Measurements from ENCODE around the gene CEP128. TPM values are rescaled to one million over a fixed set of nuclear protein-coding genes. Genes with fewer than 3 reads are reported as not detected.

Gene CEP128
- total RNA-seq, 4 donors from 2014 or later = 1.9 to 9.7 (median 4.0) TPM

DNA sequence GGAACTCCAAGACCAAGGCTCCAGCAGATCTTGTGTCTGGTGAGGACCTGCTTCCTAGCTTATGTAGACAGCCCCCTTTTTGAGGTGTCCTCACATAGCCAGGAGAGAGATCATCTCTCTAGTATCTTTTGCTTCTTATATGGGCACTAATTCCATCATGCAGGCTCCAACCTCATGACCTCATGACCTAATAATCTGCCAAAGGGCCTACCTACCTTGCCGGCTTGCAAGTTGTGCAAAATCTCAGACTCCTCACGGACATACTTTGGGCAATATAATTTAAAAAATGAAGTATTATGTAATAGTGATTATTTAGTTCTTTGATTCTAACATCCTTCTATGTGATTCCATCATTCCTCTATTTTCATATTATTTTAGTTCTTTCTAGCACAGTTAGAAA is 397.2 kb downstream of the CEP128 start:
- Histone ChIP-seq H3K27ac (no peak overlapping the region), H3K27me3 (no peaks in the 10 kb centered on the region), H3K36me3 (no peaks in the 10 kb centered on the region), H3K9me3 (peaks cover 0 to 4% of the 10 kb centered on the region in 2 donors), H3K4me1 (no peaks in the 10 kb centered on the region), H3K4me3 (no peak overlapping the region)
- TF ChIP-seq POLR2AphosphoS5 (IDR thresholded peaks at IDR 0.05) (no peak), POLR2A (IDR thresholded peaks at IDR 0.05) (no peak), EP300 (IDR thresholded peaks at IDR 0.05; ENCODE audit: low read depth) (no peak)
- TF ChIP-seq, protein P1, sequence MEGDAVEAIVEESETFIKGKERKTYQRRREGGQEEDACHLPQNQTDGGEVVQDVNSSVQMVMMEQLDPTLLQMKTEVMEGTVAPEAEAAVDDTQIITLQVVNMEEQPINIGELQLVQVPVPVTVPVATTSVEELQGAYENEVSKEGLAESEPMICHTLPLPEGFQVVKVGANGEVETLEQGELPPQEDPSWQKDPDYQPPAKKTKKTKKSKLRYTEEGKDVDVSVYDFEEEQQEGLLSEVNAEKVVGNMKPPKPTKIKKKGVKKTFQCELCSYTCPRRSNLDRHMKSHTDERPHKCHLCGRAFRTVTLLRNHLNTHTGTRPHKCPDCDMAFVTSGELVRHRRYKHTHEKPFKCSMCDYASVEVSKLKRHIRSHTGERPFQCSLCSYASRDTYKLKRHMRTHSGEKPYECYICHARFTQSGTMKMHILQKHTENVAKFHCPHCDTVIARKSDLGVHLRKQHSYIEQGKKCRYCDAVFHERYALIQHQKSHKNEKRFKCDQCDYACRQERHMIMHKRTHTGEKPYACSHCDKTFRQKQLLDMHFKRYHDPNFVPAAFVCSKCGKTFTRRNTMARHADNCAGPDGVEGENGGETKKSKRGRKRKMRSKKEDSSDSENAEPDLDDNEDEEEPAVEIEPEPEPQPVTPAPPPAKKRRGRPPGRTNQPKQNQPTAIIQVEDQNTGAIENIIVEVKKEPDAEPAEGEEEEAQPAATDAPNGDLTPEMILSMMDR (IDR thresholded peaks at IDR 0.05) = no peak
- intact Hi-C loops (cut with DNase I; ENCODE audit: low total_unique reads) (no loop called here), in situ Hi-C loops (cut with MboI; ENCODE audit: low pct_ligation_motif_present in 1 of 4, low pct_unique_long_range_greater_than_20kb in 1 of 4, low sequenced_read_pairs in 3 of 4) (no loop called here)
- WGBS, 2 donors (ENCODE audit: low coverage in 1 of 2) = 74 to 94% methylated on average over 2 of the region's 2 CpGs
- no peak for DNase-seq

DNA sequence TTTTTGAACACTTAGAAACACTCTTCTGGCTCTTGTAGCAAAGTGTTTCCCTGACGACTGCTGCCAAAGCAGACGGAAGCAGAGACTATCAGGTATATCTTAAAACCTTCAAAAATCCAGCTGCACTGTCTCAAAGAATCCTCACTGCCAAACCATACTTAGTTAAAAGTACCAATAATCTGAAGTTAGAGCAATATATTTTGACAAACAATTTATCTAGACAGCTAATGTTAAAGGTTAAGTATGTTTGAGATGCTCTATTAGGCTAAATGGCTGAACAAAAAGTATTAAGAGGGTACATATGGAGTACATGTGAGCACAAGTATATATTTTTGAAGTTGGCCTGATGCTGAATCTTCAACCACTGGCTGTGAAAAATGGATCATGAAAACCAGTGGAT is 398.3 kb downstream of the CEP128 start:
- DNase-seq = no peak
- Histone ChIP-seq H3K4me3 (no peak overlapping the region), H3K27ac (no peak overlapping the region), H3K4me1 (no peaks in the 10 kb centered on the region), H3K36me3 (no peaks in the 10 kb centered on the region), H3K9me3 (peaks cover 0 to 4% of the 10 kb centered on the region in 2 donors), H3K27me3 (no peaks in the 10 kb centered on the region)
- WGBS, 2 donors (ENCODE audit: low coverage in 1 of 2) = 90 to 100% methylated on average over 2 of the region's 2 CpGs
- TF ChIP-seq, protein P1 (IDR thresholded peaks at IDR 0.05) = no peak
- TF ChIP-seq POLR2A (IDR thresholded peaks at IDR 0.05) (no peak), POLR2AphosphoS5 (IDR thresholded peaks at IDR 0.05) (no peak), EP300 (IDR thresholded peaks at IDR 0.05; ENCODE audit: low read depth) (no peak)
- intact Hi-C loops (cut with DNase I; ENCODE audit: low total_unique reads) (no loop called here), in situ Hi-C loops (cut with MboI; ENCODE audit: low pct_ligation_motif_present in 1 of 4, low pct_unique_long_range_greater_than_20kb in 1 of 4, low sequenced_read_pairs in 3 of 4) (no loop called here)

DNA sequence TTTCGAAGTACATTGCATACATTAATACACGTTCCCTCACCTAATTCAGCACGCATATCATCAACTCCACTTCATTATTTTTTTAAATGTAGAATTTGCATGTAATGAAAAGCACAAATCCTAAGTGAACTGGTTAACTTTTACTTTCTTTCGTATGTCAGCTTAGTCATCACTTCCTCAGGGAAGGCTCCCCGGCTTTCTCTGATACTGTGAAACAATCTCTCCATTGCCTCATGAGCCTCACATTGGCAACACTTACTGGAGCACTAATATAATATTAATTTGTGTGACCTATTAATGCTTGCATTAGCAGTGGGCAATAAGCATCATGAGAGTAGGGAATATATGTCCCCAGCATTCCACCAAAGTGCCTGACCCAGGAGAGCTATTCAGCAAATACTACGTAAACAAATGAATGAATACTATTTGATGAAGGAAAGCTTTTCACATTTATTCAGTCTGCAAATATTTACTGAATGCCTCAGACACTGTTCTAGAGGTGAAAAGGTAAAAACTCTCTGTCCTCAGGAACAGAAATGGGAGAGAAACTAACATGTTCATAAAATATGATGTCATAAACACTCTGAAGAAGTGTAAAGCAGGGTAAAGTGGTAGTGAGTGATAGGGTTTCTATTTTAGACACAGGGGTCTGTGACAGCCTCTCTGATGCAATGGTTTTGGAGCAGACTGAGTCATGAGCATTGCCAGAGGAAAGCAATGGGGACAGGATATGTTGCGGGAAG is 402.7 kb downstream of the CEP128 start:
- DNase-seq = no peak
- Histone ChIP-seq H3K27ac (no peak overlapping the region), H3K36me3 (no peaks in the 10 kb centered on the region), H3K4me1 (no peaks in the 10 kb centered on the region), H3K27me3 (no peaks in the 10 kb centered on the region), H3K9me3 (peaks cover 0 to 4% of the 10 kb centered on the region in 2 donors), H3K4me3 (no peak overlapping the region)
- in situ Hi-C loops (cut with MboI; ENCODE audit: low pct_ligation_motif_present in 1 of 4, low pct_unique_long_range_greater_than_20kb in 1 of 4, low sequenced_read_pairs in 3 of 4) = no loop called here
- intact Hi-C loops (cut with DNase I; ENCODE audit: low total_unique reads) = no loop called here
- WGBS, 2 donors (ENCODE audit: low coverage in 1 of 2) = 86 to 92% methylated on average over 7 of the region's 7 CpGs
- no peak for TF ChIP-seq POLR2A (IDR thresholded peaks at IDR 0.05)
- no peak for TF ChIP-seq POLR2AphosphoS5 (IDR thresholded peaks at IDR 0.05)
- TF ChIP-seq, protein P1 (IDR thresholded peaks at IDR 0.05) = no peak
- no peak for TF ChIP-seq EP300 (IDR thresholded peaks at IDR 0.05; ENCODE audit: low read depth)

DNA sequence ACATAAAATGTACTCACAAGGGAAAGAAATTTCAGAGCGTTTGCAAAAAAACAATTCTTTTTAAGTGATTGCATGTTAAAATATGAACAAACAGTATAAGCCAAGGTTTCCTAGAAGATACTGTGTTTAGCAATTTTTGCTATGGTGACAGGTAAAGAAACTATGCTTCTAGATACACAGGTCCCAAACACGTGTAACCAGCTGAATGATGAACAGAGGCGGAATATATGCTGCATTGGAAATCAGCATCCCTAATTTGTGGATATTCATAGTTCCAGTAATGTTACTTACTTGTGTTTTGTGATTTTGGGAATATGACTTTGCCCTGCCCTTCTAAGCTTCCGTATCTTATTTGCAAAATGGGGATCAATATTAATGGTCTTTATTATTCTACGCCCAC is 403.9 kb downstream of the CEP128 start:
- Histone ChIP-seq H3K9me3 (peaks cover 0 to 4% of the 10 kb centered on the region in 2 donors), H3K36me3 (no peaks in the 10 kb centered on the region), H3K4me1 (no peaks in the 10 kb centered on the region), H3K27ac (no peak overlapping the region), H3K27me3 (no peaks in the 10 kb centered on the region), H3K4me3 (no peak overlapping the region)
- 88 to 95% methylated on average over 4 to 5 of the region's 5 CpGs for WGBS, 2 donors (ENCODE audit: low coverage in 1 of 2)
- DNase-seq = no peak
- TF ChIP-seq POLR2AphosphoS5 (IDR thresholded peaks at IDR 0.05) (no peak), POLR2A (IDR thresholded peaks at IDR 0.05) (no peak), EP300 (IDR thresholded peaks at IDR 0.05; ENCODE audit: low read depth) (no peak)
- TF ChIP-seq, protein P1 (IDR thresholded peaks at IDR 0.05) = no peak
- intact Hi-C loops (cut with DNase I; ENCODE audit: low total_unique reads) = no loop called here
- in situ Hi-C loops (cut with MboI; ENCODE audit: low pct_ligation_motif_present in 1 of 4, low pct_unique_long_range_greater_than_20kb in 1 of 4, low sequenced_read_pairs in 3 of 4) = no loop called here

Measured in transverse colon (tissue), 4 donors.